Mesodermal cell (in vitro differentiated cells): ENCODE data around the gene RPLP2.

Experiments
- H3K27ac ChIP-seq: 2 replicates; pipeline ENCODE4 v1.7.0; 2013; ENCODE audit warnings: mild to moderate bottlenecking, low read depth, low read length, moderate library complexity; ENCODE audit not compliant: severe bottlenecking
- H3K36me3 ChIP-seq: 2 replicates; pipeline ENCODE4 v1.7.1; 2013; ENCODE audit warnings: mild to moderate bottlenecking, low read length, moderate library complexity; ENCODE audit not compliant: control insufficient read depth, insufficient read depth
- H3K4me1 ChIP-seq: one replicate; pipeline ENCODE4 v1.7.1; 2013; ENCODE audit warnings: mild to moderate bottlenecking, low read length; ENCODE audit not compliant: insufficient read depth, control insufficient read depth, poor library complexity, severe bottlenecking
- H3K4me3 ChIP-seq: 2 replicates; pipeline ENCODE4 v1.7.0; 2013; ENCODE audit warnings: low read length, control low read depth, mild to moderate bottlenecking; ENCODE audit not compliant: insufficient read depth, poor library complexity, severe bottlenecking; ENCODE audit errors: extremely low read depth
- H3K9me3 ChIP-seq: 2 replicates; pipeline ENCODE4 v1.7.1; 2013; ENCODE audit warnings: mild to moderate bottlenecking, low read length, moderate library complexity; ENCODE audit not compliant: control insufficient read depth
- WGBS, 2 experiments: methylation state at CpG; one replicate each; pipeline ENCODE4 v1.1.5; 2013; ENCODE audit warnings: missing lambda C conversion rate in 2 of 2; ENCODE audit not compliant: insufficient coverage in 2 of 2; 5-methylcytosine and 5-hydroxymethylcytosine counted together

The RPLP2 gene

DNA sequence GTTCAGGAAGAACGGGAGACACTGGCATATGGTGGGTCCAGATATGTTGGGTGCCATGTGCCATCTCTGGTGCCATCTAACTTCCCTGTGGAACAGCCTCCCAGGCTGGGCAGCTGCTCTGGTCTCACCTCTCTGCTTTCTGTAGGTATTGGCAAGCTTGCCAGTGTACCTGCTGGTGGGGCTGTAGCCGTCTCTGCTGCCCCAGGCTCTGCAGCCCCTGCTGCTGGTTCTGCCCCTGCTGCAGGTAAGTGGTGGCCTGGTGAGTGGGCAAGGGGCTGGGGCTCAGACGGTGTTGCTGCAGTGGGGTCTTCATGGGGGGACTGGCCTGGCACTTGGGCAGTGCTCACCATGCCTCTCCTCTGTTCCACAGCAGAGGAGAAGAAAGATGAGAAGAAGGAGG is 2.6 kb downstream of the RPLP2 start:
- H3K4me3 ChIP-seq, result no peak overlapping the region

DNA sequence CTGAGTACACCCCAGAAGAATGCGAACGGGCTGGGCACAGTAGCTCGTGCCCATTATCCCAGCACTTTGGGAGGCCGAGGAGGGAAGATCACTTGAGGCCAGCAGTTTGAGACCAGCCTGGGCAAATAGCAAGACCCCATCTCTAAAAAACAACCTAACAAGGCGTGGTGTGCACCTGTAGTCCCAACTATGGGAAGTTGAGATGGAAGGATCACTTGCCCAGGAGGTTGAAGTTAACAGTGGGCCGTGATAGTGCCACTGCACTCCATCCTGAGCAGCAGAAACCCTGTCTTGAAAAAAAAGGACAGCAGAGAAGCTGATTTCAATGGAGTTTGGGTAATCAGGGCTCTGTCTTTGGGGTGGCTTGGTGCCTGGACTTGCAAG is 3.3 kb downstream of the RPLP2 start:
- WGBS, 2 experiments, result 95 to 98% methylated on average over 4 to 6 of the region's 6 CpGs

More for the DNA sequence above, 2.6 kb downstream of the RPLP2 start:
- Histone ChIP-seq H3K27ac (no peak overlapping the region), H3K4me1 (peaks cover 6% of the 10 kb centered on the region), H3K36me3 (peaks cover 43% of the 10 kb centered on the region), H3K9me3 (no peaks in the 10 kb centered on the region)
- 93 to 100% methylated on average over 2 to 3 of the region's 3 CpGs for WGBS, 2 experiments

DNA sequence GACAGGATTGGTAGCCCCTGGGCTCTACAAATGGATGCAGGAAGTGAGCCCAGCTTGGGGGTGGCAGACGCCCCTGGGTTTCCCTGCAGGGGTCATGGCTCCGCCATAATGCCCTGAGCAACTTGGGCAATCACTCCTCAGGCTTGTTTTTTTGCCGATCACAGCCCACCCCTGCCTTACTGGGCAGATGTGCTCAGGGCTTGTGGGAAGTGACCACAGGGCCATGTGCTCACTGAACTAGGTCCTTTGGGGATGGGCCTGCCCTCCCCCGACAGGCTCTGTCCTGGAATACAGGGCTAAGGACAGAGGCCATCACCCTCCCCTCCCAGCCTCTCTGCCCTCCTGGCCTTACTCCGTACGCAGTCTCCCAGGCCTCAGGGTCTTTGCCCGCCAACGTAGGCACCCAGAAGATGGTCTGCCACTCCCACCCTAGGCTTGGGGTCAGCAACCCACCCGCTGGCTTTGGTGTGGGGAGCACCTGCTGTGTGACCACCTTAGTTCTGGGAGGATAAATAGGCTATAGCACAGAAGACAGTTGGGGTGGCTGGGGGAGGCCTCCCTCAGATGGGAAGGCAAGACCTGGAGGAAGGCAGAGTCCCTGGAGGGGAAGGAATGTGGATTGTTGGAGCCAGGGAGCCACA is 3.8 kb downstream of the RPLP2 start:
- 95 to 100% methylated on average over 4 to 7 of the region's 9 CpGs for WGBS, 2 experiments
- Histone ChIP-seq H3K9me3 (no peaks in the 10 kb centered on the region), H3K27ac (no peak overlapping the region), H3K4me1 (peaks cover 6% of the 10 kb centered on the region), H3K4me3 (no peak overlapping the region), H3K36me3 (peaks cover 43% of the 10 kb centered on the region)

More for the DNA sequence above, 3.3 kb downstream of the RPLP2 start:
- Histone ChIP-seq H3K9me3 (no peaks in the 10 kb centered on the region), H3K27ac (no peak overlapping the region), H3K4me1 (peaks cover 6% of the 10 kb centered on the region), H3K4me3 (no peak overlapping the region), H3K36me3 (peaks cover 43% of the 10 kb centered on the region)

DNA sequence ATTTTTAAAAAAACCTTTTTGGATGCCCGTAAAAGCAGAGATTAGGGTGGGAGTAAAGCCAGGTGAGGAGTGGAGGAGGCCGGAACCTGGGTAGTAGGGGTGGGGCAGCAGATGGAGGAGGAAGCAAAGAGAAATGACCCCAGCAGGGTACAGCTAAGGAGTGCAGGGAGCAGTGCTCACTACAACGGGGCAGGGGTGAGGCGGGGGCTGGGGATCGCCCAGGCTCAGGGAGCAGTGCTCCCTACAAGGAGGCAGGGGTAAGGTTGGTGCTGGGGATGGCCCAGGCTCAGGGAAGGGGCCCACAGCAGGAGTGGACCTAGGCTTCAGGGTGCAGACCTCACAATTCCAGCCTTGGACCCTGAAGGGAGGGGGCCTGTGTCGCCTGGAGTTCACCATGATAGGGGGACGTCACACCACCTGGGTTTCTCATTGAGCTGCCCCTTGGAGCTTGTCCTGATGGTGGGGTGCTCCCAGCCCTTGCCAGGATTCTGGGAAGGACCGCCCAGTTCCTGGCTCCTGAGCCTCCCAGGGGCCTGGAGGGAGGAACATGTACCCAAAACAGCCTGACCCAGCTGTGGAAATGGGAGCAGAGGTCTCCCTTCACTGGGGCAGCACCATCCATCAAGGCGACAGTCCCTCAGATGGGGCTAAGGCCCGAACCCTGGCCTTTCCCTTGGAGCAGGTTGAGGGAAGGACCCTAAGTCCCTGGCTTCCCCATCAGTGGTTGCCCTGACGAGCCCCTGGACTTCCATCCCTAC is 6.1 kb downstream of the RPLP2 start:
- WGBS, 2 experiments, result 92 to 93% methylated on average over 7 to 10 of the region's 11 CpGs
- Histone ChIP-seq H3K4me3 (no peak overlapping the region), H3K4me1 (peaks cover 15% of the 10 kb centered on the region), H3K27ac (no peak overlapping the region), H3K9me3 (no peaks in the 10 kb centered on the region), H3K36me3 (peaks cover 40% of the 10 kb centered on the region)

DNA sequence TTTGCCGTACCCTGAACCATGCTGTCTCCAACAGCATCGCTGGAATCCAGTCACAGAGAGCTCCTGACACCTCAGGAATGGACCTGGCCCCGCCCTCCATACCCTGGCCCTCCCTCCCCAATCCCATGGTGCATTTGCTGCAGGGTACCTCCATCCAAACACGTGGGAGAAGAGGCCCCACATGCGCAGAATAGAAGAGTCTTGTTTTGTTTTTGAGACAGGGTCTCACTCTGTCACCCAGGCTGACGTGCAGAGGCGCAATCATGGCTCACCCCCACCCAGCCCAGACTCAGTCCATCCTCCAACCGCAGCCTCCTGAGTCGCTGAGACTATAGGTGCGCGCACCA is 6.6 kb downstream of the RPLP2 start:
- no peak overlapping the region for H3K4me3 ChIP-seq
- WGBS, 2 experiments, result 69 to 71% methylated on average over 5 to 6 of the region's 11 CpGs

DNA sequence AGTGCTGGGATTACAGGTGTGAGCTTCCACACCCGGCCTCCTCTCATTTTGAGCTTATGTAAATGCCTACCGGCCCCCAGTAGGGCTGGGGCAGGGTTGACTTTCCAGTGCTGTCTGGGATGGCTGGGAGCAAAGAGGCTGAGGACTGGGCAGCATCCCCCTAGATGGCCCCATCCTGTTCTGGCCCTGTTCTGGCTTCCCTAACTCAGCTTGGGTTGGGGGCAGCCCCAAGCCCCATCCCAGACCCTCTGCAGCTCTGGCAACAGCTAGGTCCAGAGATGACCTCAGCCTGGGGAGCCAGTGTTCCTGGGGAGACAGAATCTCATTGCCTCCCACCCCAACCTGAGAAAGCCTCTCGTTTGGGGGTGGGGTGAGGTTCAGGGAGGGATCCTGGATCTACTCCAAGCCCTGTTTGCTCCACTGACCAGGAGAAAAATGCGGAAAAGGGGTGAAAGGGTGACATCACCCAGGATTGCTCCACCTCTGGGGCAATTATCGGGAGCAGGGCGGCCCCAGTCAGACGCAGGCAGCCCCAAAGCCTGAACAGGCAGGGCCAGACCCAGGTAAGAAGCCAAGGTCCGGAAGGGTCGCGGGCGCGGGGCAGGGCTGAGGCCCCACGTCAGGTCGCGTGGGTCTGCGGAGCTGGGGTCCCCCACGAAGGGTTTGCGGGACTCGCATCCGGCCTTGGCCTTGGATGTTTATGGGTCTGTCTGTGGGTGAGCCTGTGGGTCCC is 8.8 kb downstream of the RPLP2 start, which contains the start of gene PNPLA2:
PNPLA2 (plus strand) TSS at position 519 of the 733 bp plus-strand sequence. CDS start 805 bp downstream, outside the sequence.
- peak within 1 kb of the TSS; percentile 36 for H3K27ac ChIP-seq

More for the DNA sequence above, 6.6 kb downstream of the RPLP2 start:
- Histone ChIP-seq H3K27ac (no peak overlapping the region), H3K4me1 (peaks cover 12% of the 10 kb centered on the region), H3K36me3 (peaks cover 36% of the 10 kb centered on the region), H3K9me3 (no peaks in the 10 kb centered on the region)

DNA sequence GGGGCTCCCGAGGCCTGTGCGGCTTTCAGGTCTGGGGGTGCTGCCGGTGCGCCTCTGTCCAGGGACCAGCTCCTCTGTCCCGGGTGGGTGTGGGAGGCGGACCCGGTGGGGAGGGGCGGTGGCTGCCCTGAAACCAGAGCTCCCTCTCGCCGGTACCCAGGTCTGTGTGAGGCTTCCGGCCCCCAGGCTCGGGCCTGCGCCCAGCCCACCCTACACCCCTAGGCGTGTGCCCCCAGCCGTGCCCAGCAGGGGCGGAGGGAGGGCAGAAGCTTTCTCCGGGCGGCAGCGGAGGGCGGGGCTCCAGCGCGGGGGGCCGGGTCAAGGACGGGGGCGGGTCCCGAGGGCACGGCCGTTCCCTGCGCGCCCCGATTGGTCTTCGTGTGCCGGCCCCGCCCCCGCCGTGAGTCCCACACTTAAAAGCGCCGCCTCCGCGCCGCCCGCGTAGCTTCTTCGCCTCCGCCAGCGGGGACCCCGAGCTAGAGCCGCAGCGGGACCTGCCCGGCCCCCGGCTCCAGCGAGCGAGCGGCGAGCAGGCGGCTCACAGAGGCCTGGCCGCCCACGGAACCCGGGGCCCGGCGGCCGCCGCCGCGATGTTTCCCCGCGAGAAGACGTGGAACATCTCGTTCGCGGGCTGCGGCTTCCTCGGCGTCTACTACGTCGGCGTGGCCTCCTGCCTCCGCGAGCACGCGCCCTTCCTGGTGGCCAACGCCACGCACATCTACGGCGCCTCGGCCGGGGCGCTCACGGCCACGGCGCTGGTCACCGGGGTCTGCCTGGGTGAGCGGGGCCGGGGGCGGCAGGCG is 9.6 kb downstream of the RPLP2 start:
- H3K27ac ChIP-seq, result peak overlapping the region; percentile 36

More for the DNA sequence above, 8.8 kb downstream of the RPLP2 start, which contains the start of gene PNPLA2:
- WGBS, 2 experiments, result 67 to 79% methylated on average over 19 to 20 of the region's 20 CpGs
- no peaks in the 10 kb centered on the region for H3K9me3 ChIP-seq
- H3K4me1 ChIP-seq, result peaks cover 11% of the 10 kb centered on the region
- peak within 1 kb of the TSS; percentile 71 for H3K4me3 ChIP-seq
- H3K36me3 ChIP-seq, result peaks cover 26% of the 10 kb centered on the region

DNA sequence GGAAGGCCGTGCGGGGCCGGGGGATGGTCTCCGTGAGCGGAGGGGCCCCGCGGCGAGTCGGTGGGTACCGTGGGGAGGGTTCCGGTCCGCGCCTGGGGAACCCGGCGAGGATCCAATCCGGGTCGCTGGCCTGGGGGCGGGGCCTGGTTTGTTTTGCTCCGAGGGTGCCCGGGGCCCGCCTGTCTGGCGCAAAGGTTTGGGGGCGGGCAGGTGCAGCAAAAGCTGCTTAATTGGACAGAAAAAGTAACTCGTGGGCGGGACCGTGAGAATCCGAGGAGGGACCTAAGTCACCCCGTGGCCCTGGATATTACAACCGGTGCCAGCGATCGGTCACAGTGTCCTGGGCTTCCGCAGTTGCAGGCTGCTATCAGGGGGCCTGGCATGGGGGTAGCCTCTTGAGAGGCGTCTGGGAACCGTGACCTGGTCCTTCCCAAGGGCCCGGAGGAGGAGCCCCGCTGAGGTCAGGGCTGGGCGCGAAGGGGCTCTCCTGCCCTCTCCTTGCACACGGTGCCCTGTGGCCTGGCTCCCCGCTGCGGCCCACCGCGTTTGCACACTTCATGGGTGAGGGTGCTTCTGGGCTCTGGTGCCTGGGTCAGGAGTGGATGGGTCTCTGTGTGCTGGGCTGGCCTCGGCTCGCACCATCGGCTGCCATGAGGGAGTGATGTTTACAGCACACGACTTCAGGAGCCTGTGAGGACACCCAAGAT is 10.3 kb downstream of the RPLP2 start:
- WGBS, 2 experiments, result 10 to 12% methylated on average over 42 to 44 of the region's 47 CpGs
- peak overlapping the region; percentile 36 for H3K27ac ChIP-seq
- H3K4me1 ChIP-seq, result peaks cover 11% of the 10 kb centered on the region
- H3K4me3 ChIP-seq, result peak overlapping the region; percentile 71
- H3K36me3 ChIP-seq, result peaks cover 31% of the 10 kb centered on the region
- no peaks in the 10 kb centered on the region for H3K9me3 ChIP-seq

More for the DNA sequence above, 9.6 kb downstream of the RPLP2 start:
- Histone ChIP-seq H3K4me3 (peak overlapping the region; percentile 71), H3K9me3 (no peaks in the 10 kb centered on the region), H3K4me1 (peaks cover 11% of the 10 kb centered on the region), H3K36me3 (peaks cover 27% of the 10 kb centered on the region)
- 3 to 5% methylated on average over 63 to 78 of the region's 96 CpGs for WGBS, 2 experiments

DNA sequence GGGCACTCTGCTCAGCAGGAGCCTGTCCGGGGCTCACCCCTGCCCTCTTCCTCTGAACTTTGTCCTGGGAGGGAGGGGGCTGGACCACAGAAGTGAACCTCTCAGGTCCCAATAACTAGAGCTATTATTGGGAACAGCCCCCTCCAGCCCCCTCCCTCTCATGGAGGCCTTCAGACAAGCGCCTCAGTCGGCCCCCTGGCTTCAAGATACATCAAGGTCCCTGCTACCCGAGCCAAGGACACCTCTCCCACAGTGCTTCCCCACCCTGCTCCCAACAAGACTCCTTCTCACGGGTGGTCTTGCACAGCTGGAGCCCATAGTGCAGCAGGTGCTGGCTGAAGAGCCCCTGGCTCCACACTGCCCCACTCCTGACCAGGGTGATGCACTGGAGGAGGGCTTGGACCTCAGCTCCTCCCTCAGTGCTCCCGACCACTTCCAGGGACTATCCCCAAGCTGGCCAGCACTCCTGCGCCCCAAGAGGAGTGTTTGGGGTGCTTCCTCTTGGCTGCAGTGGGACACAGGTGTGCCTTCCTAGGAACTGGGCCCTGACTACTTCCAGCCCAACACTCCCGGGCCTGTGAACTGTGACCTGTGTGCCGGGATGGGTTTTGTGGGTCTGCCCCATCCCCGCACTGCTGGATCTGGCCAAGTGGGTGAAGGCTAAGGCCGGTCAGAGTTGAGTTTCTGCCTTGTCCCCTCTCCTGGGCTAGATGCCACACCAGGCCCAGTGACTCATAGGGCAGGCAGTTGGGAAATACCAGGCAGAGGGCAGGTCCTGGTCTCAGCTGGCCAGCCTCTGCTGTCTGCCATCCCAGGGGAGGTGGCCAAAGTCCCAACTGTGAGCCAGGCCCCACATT is 11.1 kb downstream of the RPLP2 start:
- peaks cover 11% of the 10 kb centered on the region for H3K4me1 ChIP-seq
- WGBS, 2 experiments, result 88 to 91% methylated on average over 9 to 11 of the region's 11 CpGs
- H3K4me3 ChIP-seq, result peak overlapping the region; percentile 71
- H3K27ac ChIP-seq, result no peak overlapping the region
- H3K36me3 ChIP-seq, result peaks cover 26% of the 10 kb centered on the region
- H3K9me3 ChIP-seq, result no peaks in the 10 kb centered on the region
